Liver (tissue), 9 donors: ENCODE results near the gene CHMP1B. TPM values are rescaled to one million over a fixed set of nuclear protein-coding genes. Genes with fewer than 3 reads are reported as not detected.

Source experiments
- DNase-seq: peaks from one replicate; pipeline ENCODE4 v3.0.0-alpha.2; 2017; ENCODE audit warnings: low spot score
- H3K27ac ChIP-seq, 2 donors: one replicate each; pipeline ENCODE4 v1.7.0; 2013; ENCODE audit warnings: inconsistent platforms in 2 of 2, low read length in 2 of 2, control low read depth in 1 of 2, low read depth in 1 of 2, mild to moderate bottlenecking in 1 of 2
- H3K27me3 ChIP-seq, 4 donors: one replicate each; pipeline versions ENCODE4 v1.6.1 to v1.7.0; 2013; ENCODE audit warnings: low read length in 3 of 4, inconsistent platforms in 1 of 4, mild to moderate bottlenecking in 1 of 4, moderate library complexity in 1 of 4; ENCODE audit not compliant: control insufficient read depth in 4 of 4, insufficient read depth in 4 of 4
- H3K36me3 ChIP-seq, 4 donors: one replicate each; pipeline versions ENCODE4 v1.6.1 to v1.7.0; 2013; ENCODE audit warnings: low read length in 3 of 4, mild to moderate bottlenecking in 3 of 4, low read depth in 1 of 4, moderate library complexity in 1 of 4; ENCODE audit not compliant: control insufficient read depth in 4 of 4, insufficient read depth in 3 of 4
- H3K4me1 ChIP-seq, 4 donors: one replicate each; pipeline versions ENCODE4 v1.6.1 to v1.7.0; 2013; ENCODE audit warnings: low read length in 3 of 4, mild to moderate bottlenecking in 3 of 4, moderate library complexity in 1 of 4; ENCODE audit not compliant: control insufficient read depth in 4 of 4, insufficient read depth in 4 of 4
- H3K4me3 ChIP-seq, 3 donors: one replicate each; pipeline versions ENCODE4 v1.6.1 to v1.7.0; 2013; ENCODE audit warnings: low read length in 3 of 3, control low read depth in 1 of 3, low read depth in 1 of 3, mild to moderate bottlenecking in 1 of 3
- H3K9ac ChIP-seq, 2 donors: one replicate each; pipeline ENCODE4 v1.7.0; 2013; ENCODE audit warnings: low read length in 2 of 2, mild to moderate bottlenecking in 2 of 2, moderate library complexity in 2 of 2, control low read depth in 1 of 2, low read depth in 1 of 2
- H3K9me3 ChIP-seq, 4 donors: one replicate each; pipeline versions ENCODE4 v1.6.1 to v1.7.0; 2013; ENCODE audit warnings: low read length in 3 of 4; ENCODE audit not compliant: control insufficient read depth in 4 of 4
- ATF3 ChIP-seq: IDR thresholded peaks from 2 replicates; pipeline ENCODE4 v1.6.1; 2016; ENCODE audit warnings: antibody characterized with exemption
- EGR1 ChIP-seq, 2 donors: IDR thresholded peaks; 2 replicates each; pipeline ENCODE4 v1.6.1; 2016 to 2018; ENCODE audit warnings: antibody characterized with exemption in 2 of 2, low read depth in 2 of 2
- FOXA1 ChIP-seq: IDR thresholded peaks from 2 replicates; pipeline ENCODE4 v1.6.1; 2016; ENCODE audit warnings: antibody characterized with exemption
- FOXA2 ChIP-seq: IDR thresholded peaks from 2 replicates; pipeline ENCODE4 v1.6.1; 2016; ENCODE audit warnings: antibody characterized with exemption
- GABPA ChIP-seq, 2 donors: IDR thresholded peaks in 1 of 2; conservative IDR thresholded peaks in 1 of 2; 2 replicates each; pipeline ENCODE4 v1.6.1; 2016; ENCODE audit warnings: antibody characterized with exemption in 2 of 2, mild to moderate bottlenecking in 1 of 2, moderate library complexity in 1 of 2
- HNF4A ChIP-seq, 2 donors: conservative IDR thresholded peaks; 2 replicates each; pipeline ENCODE4 v1.6.1; 2016; ENCODE audit warnings: antibody characterized with exemption in 2 of 2, mild to moderate bottlenecking in 2 of 2
- HNF4G ChIP-seq: IDR thresholded peaks from 2 replicates; pipeline ENCODE4 v1.6.1; 2016; ENCODE audit warnings: antibody characterized with exemption
- JUND ChIP-seq, 2 donors: IDR thresholded peaks; 2 replicates each; pipeline ENCODE4 v1.6.1; 2016; ENCODE audit warnings: antibody characterized with exemption in 2 of 2
- NR2F2 ChIP-seq: IDR thresholded peaks from 2 replicates; pipeline ENCODE4 v1.6.1; 2016; ENCODE audit warnings: antibody characterized with exemption
- RAD21 ChIP-seq, 2 donors: IDR thresholded peaks; 2 replicates each; pipeline ENCODE4 v1.6.1; 2016; ENCODE audit warnings: antibody characterized with exemption in 2 of 2, mild to moderate bottlenecking in 2 of 2
- RXRA ChIP-seq, 2 donors: IDR thresholded peaks; 2 replicates each; pipeline ENCODE4 v1.6.1; 2017 to 2018; ENCODE audit warnings: antibody characterized with exemption in 2 of 2, mild to moderate bottlenecking in 1 of 2
- SP1 ChIP-seq: IDR thresholded peaks from 2 replicates; pipeline ENCODE4 v1.6.1; 2018; ENCODE audit warnings: antibody characterized with exemption, mild to moderate bottlenecking
- TAF1 ChIP-seq: conservative IDR thresholded peaks from 2 replicates; pipeline ENCODE4 v1.6.1; 2016; ENCODE audit warnings: antibody characterized with exemption, mild to moderate bottlenecking
- YY1 ChIP-seq: IDR thresholded peaks from 2 replicates; pipeline ENCODE4 v1.6.1; 2016; ENCODE audit warnings: antibody characterized with exemption, mild to moderate bottlenecking
- WGBS: extraction: QIAGEN DNeasy Blood & Tissue Kit; methylation state at CpG from one replicate; pipeline ENCODE4 v1.1.7; 2013; 5-methylcytosine and 5-hydroxymethylcytosine counted together
- polyA plus RNA-seq, 2 donors: library from polyadenylated mRNA; stranded (reverse) in 1 of 2; unstranded in 1 of 2; fragments of 200-250 nt in 1 of 2; fragments of >200 nt in 1 of 2; fragmentation: Nextera tagmentation in 1 of 2; extraction: Ambion mirVana in 1 of 2; gene quantifications; one replicate each; pipeline versions ENCODE4 v1.2.1 to v1.2.3, GENCODE V29; 2013 to 2015
- total RNA-seq, 2 donors: library from RNA; depleted of rRNA; stranded (reverse); fragments of >200 nt; gene quantifications; one replicate each; pipeline ENCODE4 v1.2.3, GENCODE V29; 2014
- TF ChIP-seq, protein P1 (sequence below): IDR thresholded peaks from 2 replicates; pipeline ENCODE4 v1.6.1; 2016; ENCODE audit warnings: antibody characterized with exemption, mild to moderate bottlenecking
- TF ChIP-seq, protein P2 (sequence below): IDR thresholded peaks from 2 replicates; pipeline ENCODE4 v1.6.1; 2016; ENCODE audit warnings: antibody characterized with exemption
- TF ChIP-seq, protein P3 (sequence below): IDR thresholded peaks from 2 replicates; pipeline ENCODE4 v1.6.1; 2016; ENCODE audit warnings: antibody characterized with exemption
- TF ChIP-seq, protein P4 (sequence below): fragments of 150-350 bp; IDR thresholded peaks from 2 replicates; pipeline ENCODE4 v1.5.1; 2017; ENCODE audit warnings: improper control_type of control experiment, low read depth, low read length; ENCODE audit not compliant: missing input control
- donor health status: healthy.
- donor health status: healthy.
- donor health status: healthy.
- donor health status: healthy.
- donor health status: healthy.

Gene CHMP1B
- total and polyA plus RNA-seq, 4 donors: 13.6 to 23.6 (median 19.1) TPM

- TF ChIP-seq, protein P1, sequence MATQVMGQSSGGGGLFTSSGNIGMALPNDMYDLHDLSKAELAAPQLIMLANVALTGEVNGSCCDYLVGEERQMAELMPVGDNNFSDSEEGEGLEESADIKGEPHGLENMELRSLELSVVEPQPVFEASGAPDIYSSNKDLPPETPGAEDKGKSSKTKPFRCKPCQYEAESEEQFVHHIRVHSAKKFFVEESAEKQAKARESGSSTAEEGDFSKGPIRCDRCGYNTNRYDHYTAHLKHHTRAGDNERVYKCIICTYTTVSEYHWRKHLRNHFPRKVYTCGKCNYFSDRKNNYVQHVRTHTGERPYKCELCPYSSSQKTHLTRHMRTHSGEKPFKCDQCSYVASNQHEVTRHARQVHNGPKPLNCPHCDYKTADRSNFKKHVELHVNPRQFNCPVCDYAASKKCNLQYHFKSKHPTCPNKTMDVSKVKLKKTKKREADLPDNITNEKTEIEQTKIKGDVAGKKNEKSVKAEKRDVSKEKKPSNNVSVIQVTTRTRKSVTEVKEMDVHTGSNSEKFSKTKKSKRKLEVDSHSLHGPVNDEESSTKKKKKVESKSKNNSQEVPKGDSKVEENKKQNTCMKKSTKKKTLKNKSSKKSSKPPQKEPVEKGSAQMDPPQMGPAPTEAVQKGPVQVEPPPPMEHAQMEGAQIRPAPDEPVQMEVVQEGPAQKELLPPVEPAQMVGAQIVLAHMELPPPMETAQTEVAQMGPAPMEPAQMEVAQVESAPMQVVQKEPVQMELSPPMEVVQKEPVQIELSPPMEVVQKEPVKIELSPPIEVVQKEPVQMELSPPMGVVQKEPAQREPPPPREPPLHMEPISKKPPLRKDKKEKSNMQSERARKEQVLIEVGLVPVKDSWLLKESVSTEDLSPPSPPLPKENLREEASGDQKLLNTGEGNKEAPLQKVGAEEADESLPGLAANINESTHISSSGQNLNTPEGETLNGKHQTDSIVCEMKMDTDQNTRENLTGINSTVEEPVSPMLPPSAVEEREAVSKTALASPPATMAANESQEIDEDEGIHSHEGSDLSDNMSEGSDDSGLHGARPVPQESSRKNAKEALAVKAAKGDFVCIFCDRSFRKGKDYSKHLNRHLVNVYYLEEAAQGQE: no peak
- TF ChIP-seq YY1 (no peak), TAF1 (no peak), RAD21 (IDR thresholded peaks at IDR 0.05) (no peak)
- TF ChIP-seq, protein P2, sequence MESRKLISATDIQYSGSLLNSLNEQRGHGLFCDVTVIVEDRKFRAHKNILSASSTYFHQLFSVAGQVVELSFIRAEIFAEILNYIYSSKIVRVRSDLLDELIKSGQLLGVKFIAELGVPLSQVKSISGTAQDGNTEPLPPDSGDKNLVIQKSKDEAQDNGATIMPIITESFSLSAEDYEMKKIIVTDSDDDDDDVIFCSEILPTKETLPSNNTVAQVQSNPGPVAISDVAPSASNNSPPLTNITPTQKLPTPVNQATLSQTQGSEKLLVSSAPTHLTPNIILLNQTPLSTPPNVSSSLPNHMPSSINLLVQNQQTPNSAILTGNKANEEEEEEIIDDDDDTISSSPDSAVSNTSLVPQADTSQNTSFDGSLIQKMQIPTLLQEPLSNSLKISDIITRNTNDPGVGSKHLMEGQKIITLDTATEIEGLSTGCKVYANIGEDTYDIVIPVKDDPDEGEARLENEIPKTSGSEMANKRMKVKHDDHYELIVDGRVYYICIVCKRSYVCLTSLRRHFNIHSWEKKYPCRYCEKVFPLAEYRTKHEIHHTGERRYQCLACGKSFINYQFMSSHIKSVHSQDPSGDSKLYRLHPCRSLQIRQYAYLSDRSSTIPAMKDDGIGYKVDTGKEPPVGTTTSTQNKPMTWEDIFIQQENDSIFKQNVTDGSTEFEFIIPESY: no peak
These were observed 8.1 kb downstream of the CHMP1B start (continued) for GRCh38 chr18:11859282-11859830.

GRCh38 chr18:11859903-11860407 is 8.7 kb downstream of the CHMP1B start:
- Histone ChIP-seq H3K9ac (no peak overlapping the region), H3K4me1 (peaks cover 0 to 3% (median 0%) of the 10 kb centered on the region in 4 donors), H3K36me3 (no peaks in the 10 kb centered on the region), H3K9me3 (no peaks in the 10 kb centered on the region), H3K27me3 (no peaks in the 10 kb centered on the region), H3K4me3 (no peak overlapping the region), H3K27ac (no peak overlapping the region)
- TF ChIP-seq, protein P2: no peak
- TF ChIP-seq JUND (IDR thresholded peaks at IDR 0.05): no peak
- TF ChIP-seq FOXA1: no peak
- no peak for TF ChIP-seq RXRA (IDR thresholded peaks at IDR 0.05)
- TF ChIP-seq SP1: no peak
- TF ChIP-seq HNF4A (conservative IDR thresholded peaks at IDR 0.05): no peak
- TF ChIP-seq, protein P3, sequence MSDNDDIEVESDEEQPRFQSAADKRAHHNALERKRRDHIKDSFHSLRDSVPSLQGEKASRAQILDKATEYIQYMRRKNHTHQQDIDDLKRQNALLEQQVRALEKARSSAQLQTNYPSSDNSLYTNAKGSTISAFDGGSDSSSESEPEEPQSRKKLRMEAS: no peak
- no peak for TF ChIP-seq YY1
- no peak for TF ChIP-seq RAD21 (IDR thresholded peaks at IDR 0.05)
- TF ChIP-seq GABPA (IDR thresholded peaks at IDR 0.05 in 1 of 2, conservative IDR thresholded peaks at IDR 0.05 in 1 of 2): no peak
- TF ChIP-seq, protein P1: no peak
- no peak for TF ChIP-seq EGR1 (IDR thresholded peaks at IDR 0.05; ENCODE audit: low read depth in 2 of 2)
- TF ChIP-seq HNF4G: no peak
- TF ChIP-seq, protein P4, sequence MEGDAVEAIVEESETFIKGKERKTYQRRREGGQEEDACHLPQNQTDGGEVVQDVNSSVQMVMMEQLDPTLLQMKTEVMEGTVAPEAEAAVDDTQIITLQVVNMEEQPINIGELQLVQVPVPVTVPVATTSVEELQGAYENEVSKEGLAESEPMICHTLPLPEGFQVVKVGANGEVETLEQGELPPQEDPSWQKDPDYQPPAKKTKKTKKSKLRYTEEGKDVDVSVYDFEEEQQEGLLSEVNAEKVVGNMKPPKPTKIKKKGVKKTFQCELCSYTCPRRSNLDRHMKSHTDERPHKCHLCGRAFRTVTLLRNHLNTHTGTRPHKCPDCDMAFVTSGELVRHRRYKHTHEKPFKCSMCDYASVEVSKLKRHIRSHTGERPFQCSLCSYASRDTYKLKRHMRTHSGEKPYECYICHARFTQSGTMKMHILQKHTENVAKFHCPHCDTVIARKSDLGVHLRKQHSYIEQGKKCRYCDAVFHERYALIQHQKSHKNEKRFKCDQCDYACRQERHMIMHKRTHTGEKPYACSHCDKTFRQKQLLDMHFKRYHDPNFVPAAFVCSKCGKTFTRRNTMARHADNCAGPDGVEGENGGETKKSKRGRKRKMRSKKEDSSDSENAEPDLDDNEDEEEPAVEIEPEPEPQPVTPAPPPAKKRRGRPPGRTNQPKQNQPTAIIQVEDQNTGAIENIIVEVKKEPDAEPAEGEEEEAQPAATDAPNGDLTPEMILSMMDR: no peak
- TF ChIP-seq FOXA2: no peak
- no peak for TF ChIP-seq NR2F2
- no peak for TF ChIP-seq TAF1
- TF ChIP-seq ATF3: no peak
- WGBS: 81% methylated on average over 4 of the region's 4 CpGs
- no peak for DNase-seq
